ENCODE results near the gene PPP6R2.

- TF ChIP-seq CTCF (IDR thresholded peaks at IDR 0.05) (peak in 2 of 6 experiments; percentile 17 to 18), POLR2A (IDR thresholded peaks at IDR 0.05) (no peak)
These were observed 141.1 kb downstream of the PPP6R2 start for GRCh38 chr22:50483977-50484853.
